H9 (cell line): ENCODE results near the gene LLGL2. TPM values are rescaled to one million over a fixed set of nuclear protein-coding genes. Genes with fewer than 3 reads are reported as not detected.
A peak's percentile ranks its signal among the peaks of the same experiment; 100 is the strongest.

ENCODE experiments used
- DNase-seq: peaks from one replicate; pipeline ENCODE4 v3.0.0-alpha.2; 2017
- H2AFZ ChIP-seq: one replicate; pipeline ENCODE4 v1.6.1; 2013; ENCODE audit warnings: mild to moderate bottlenecking, low read length, control low read depth, moderate library complexity
- H2AK5ac ChIP-seq: 2 replicates; pipeline ENCODE4 v1.6.1; 2013; ENCODE audit warnings: low read length, control low read depth, mixed read lengths; ENCODE audit not compliant: insufficient read length
- H2BK120ac ChIP-seq: one replicate; pipeline ENCODE4 v1.6.1; 2013; ENCODE audit warnings: low read depth, mild to moderate bottlenecking, low read length, control low read depth, inconsistent platforms; ENCODE audit not compliant: poor library complexity, severe bottlenecking
- H2BK12ac ChIP-seq: 2 replicates; pipeline ENCODE4 v1.6.1; 2013; ENCODE audit warnings: low read length, control low read depth, mixed read lengths, low read depth; ENCODE audit not compliant: insufficient read length
- H2BK15ac ChIP-seq: 2 replicates; pipeline ENCODE4 v1.6.1; 2013; ENCODE audit warnings: low read depth, low read length, control low read depth
- H2BK20ac ChIP-seq: one replicate; pipeline ENCODE4 v1.6.1; 2013; ENCODE audit warnings: low read depth, mild to moderate bottlenecking, low read length, control low read depth, inconsistent platforms; ENCODE audit not compliant: poor library complexity, severe bottlenecking
- H2BK5ac ChIP-seq: 2 replicates; pipeline ENCODE4 v1.6.1; 2013; ENCODE audit warnings: low read length, control low read depth, mixed read lengths; ENCODE audit not compliant: insufficient read length
- H3K14ac ChIP-seq: 2 replicates; pipeline ENCODE4 v1.6.1; 2013; ENCODE audit warnings: low read length, control low read depth; ENCODE audit not compliant: insufficient read depth
- H3K18ac ChIP-seq: 2 replicates; pipeline ENCODE4 v1.6.1; 2013; ENCODE audit warnings: low read depth, mild to moderate bottlenecking, mixed read lengths, low read length, control low read depth; ENCODE audit not compliant: insufficient read length
- H3K23ac ChIP-seq: 2 replicates; pipeline ENCODE4 v1.6.1; 2013; ENCODE audit warnings: low read length, control low read depth, mixed read lengths, low read depth; ENCODE audit not compliant: insufficient read length
- H3K23me2 ChIP-seq: 2 replicates; pipeline ENCODE4 v1.6.1; 2013; ENCODE audit warnings: low read depth, mild to moderate bottlenecking, mixed read lengths, low read length, control low read depth; ENCODE audit not compliant: insufficient read length, poor library complexity, severe bottlenecking
- H3K27ac ChIP-seq: 2 replicates; pipeline ENCODE4 v1.5.1; 2013; ENCODE audit warnings: low read length, control low read depth, mixed read lengths, low read depth; ENCODE audit not compliant: insufficient read length
- H3K27me3 ChIP-seq: 2 replicates; pipeline ENCODE4 v1.6.1; 2013; ENCODE audit warnings: low read length, control low read depth, inconsistent platforms; ENCODE audit not compliant: insufficient read depth
- H3K4ac ChIP-seq: 2 replicates; pipeline ENCODE4 v1.6.1; 2013; ENCODE audit warnings: low read depth, mild to moderate bottlenecking, control low read depth, inconsistent platforms, low read length, moderate library complexity
- H3K4me1 ChIP-seq: 2 replicates; pipeline ENCODE4 v1.6.1; 2013; ENCODE audit warnings: low read length, control low read depth, inconsistent platforms; ENCODE audit not compliant: insufficient read depth
- H3K4me2 ChIP-seq: 2 replicates; pipeline ENCODE4 v1.6.1; 2013; ENCODE audit warnings: low read length, control low read depth, mixed read lengths; ENCODE audit not compliant: insufficient read length, insufficient read depth
- H3K56ac ChIP-seq: 2 replicates; pipeline ENCODE4 v1.6.1; 2013; ENCODE audit warnings: low read depth, mild to moderate bottlenecking, mixed read lengths, low read length, control low read depth; ENCODE audit not compliant: insufficient read length
- H3K79me1 ChIP-seq: 2 replicates; pipeline ENCODE4 v1.6.1; 2013; ENCODE audit warnings: low read depth, mild to moderate bottlenecking, moderate library complexity, low read length, control low read depth, inconsistent platforms; ENCODE audit not compliant: insufficient read depth, poor library complexity, severe bottlenecking
- H3K79me2 ChIP-seq: 2 replicates; pipeline ENCODE4 v1.6.1; 2013; ENCODE audit warnings: low read length, control low read depth, inconsistent platforms; ENCODE audit not compliant: insufficient read depth
- H3K9ac ChIP-seq: 2 replicates; pipeline ENCODE4 v1.6.1; 2013; ENCODE audit warnings: low read length, control low read depth, mixed read lengths; ENCODE audit not compliant: insufficient read length; ENCODE audit errors: extremely low read depth
- H3K9me3 ChIP-seq: one replicate; pipeline ENCODE4 v1.6.1; 2013; ENCODE audit warnings: low read depth, low read length, inconsistent platforms; ENCODE audit not compliant: control insufficient read depth
- H3T11ph ChIP-seq: one replicate; pipeline ENCODE4 v1.6.1; 2013; ENCODE audit warnings: mild to moderate bottlenecking, low read length, control low read depth, inconsistent platforms
- H4K20me1 ChIP-seq: one replicate; pipeline ENCODE4 v1.6.1; 2013; ENCODE audit not compliant: control insufficient read depth, insufficient read length, insufficient read depth
- H4K5ac ChIP-seq: 2 replicates; pipeline ENCODE4 v1.6.1; 2013; ENCODE audit warnings: low read depth, mild to moderate bottlenecking, mixed read lengths, low read length, control low read depth; ENCODE audit not compliant: insufficient read length
- H4K8ac ChIP-seq: replicated peaks from 2 replicates; pipeline ENCODE4 v1.6.1; 2013; ENCODE audit warnings: low read length, control low read depth, mixed read lengths, low read depth; ENCODE audit not compliant: insufficient read length
- H4K91ac ChIP-seq: 2 replicates; pipeline ENCODE4 v1.6.1; 2013; ENCODE audit warnings: low read depth, mild to moderate bottlenecking, moderate library complexity, mixed read lengths, low read length, control low read depth; ENCODE audit not compliant: insufficient read length
- H3K27ac Mint-ChIP-seq, 3 experiments: 2 replicates in 2 of 3; 3 replicates in 1 of 3; pipeline ENCODE4 v1.8.0; 2020 to 2021; ENCODE audit warnings: mixed read lengths in 3 of 3, mild to moderate bottlenecking in 1 of 3, moderate library complexity in 1 of 3
- H3K27me3 Mint-ChIP-seq: 2 replicates; pipeline ENCODE4 v1.8.0; 2021; ENCODE audit warnings: low read depth, mild to moderate bottlenecking, moderate library complexity, mixed read lengths
- H3K36me3 Mint-ChIP-seq, 3 experiments: 2 replicates in 2 of 3; 3 replicates in 1 of 3; pipeline ENCODE4 v1.8.0; 2020 to 2021; ENCODE audit warnings: low read depth in 3 of 3, mixed read lengths in 3 of 3; ENCODE audit not compliant: insufficient read depth in 1 of 3
- H3K4me1 Mint-ChIP-seq, 2 experiments: 2 replicates each; pipeline ENCODE4 v1.8.0; 2020; ENCODE audit warnings: mixed read lengths in 2 of 2
- H3K4me3 Mint-ChIP-seq, 2 experiments: 2 replicates in 1 of 2; 3 replicates in 1 of 2; pipeline ENCODE4 v1.8.0; 2020 to 2021; ENCODE audit warnings: mild to moderate bottlenecking in 2 of 2, mixed read lengths in 2 of 2, moderate library complexity in 1 of 2
- H3K9me3 Mint-ChIP-seq, 2 experiments: 2 replicates in 1 of 2; 3 replicates in 1 of 2; pipeline ENCODE4 v1.8.0; 2020; ENCODE audit warnings: mild to moderate bottlenecking in 2 of 2, mixed read lengths in 2 of 2, moderate library complexity in 1 of 2
- CTCF ChIP-seq: fragments of 200-600 bp; sonication (generic); conservative IDR thresholded peaks from 3 replicates; pipeline ENCODE4 v1.8.0; 2021; ENCODE audit warnings: antibody characterized with exemption, mild to moderate bottlenecking
- WGBS: extraction: QIAGEN DNeasy Blood & Tissue Kit; methylation state at CpG from one replicate; pipeline ENCODE4 v1.1.7; 2013; ENCODE audit warnings: missing lambda C conversion rate, low lambda C conversion rate, mixed read lengths; ENCODE audit not compliant: insufficient read length; ENCODE audit errors: extremely low coverage; 5-methylcytosine and 5-hydroxymethylcytosine counted together
- total RNA-seq: library from RNA; stranded (reverse); gene quantifications from 2 replicates; pipeline ENCODE4 v1.2.1, GENCODE V29; 2021

Gene LLGL2
- total RNA-seq, 1 experiment from 2014 or later, result 90.4 TPM

GRCh38 chr17:75615301-75615700 lies 89.8 kb downstream of the LLGL2 start:
- Mint-ChIP-seq H3K36me3 (no peaks in the 10 kb centered on the region), H3K27ac (no peak overlapping the region)
- WGBS, result no CpG with 5 or more reads among the region's 11 CpGs

More at GRCh38 chr17:75615301-75615700, 89.8 kb downstream of the LLGL2 start:
- TF ChIP-seq CTCF, result peak; percentile 24; the same call in 1 of the 3 replicates
- no peak overlapping the region for H3K4me3 Mint-ChIP-seq
- Histone ChIP-seq H2AFZ (no peak overlapping the region), H2BK15ac (no peak overlapping the region), H3K4ac (no peak overlapping the region), H3K18ac (no peak overlapping the region), H3K9ac (no peak overlapping the region), H4K20me1 (no peaks in the 10 kb centered on the region), H2AK5ac (no peak overlapping the region), H3K14ac (no peak overlapping the region), H3K79me1 (no peaks in the 10 kb centered on the region), H3K4me2 (no peak overlapping the region), H3K79me2 (no peaks in the 10 kb centered on the region), H4K8ac (no peak overlapping the region), H3K23ac (no peak overlapping the region), H2BK12ac (no peak overlapping the region), H3K27me3 (no peaks in the 10 kb centered on the region), H3K9me3 (no peaks in the 10 kb centered on the region), H3K23me2 (no peaks in the 10 kb centered on the region), H2BK20ac (no peak overlapping the region), H3K4me1 (no peaks in the 10 kb centered on the region), H3K27ac (no peak overlapping the region), H4K5ac (no peak overlapping the region), H4K91ac (no peak overlapping the region), H2BK120ac (no peak overlapping the region), H2BK5ac (no peak overlapping the region), H3K56ac (no peak overlapping the region), H3T11ph (no peak overlapping the region)
- H3K4me1 Mint-ChIP-seq, result peaks cover 0 to 5% of the 10 kb centered on the region in 2 experiments; a peak in 1 of 4 replicates
- no peaks in the 10 kb centered on the region for H3K9me3 Mint-ChIP-seq
- H3K27me3 Mint-ChIP-seq, result no peaks in the 10 kb centered on the region; the same call in 1 of the 2 replicates
- peak; percentile 70 for DNase-seq
